ENCODE data around the gene TTLL9. TPM values are rescaled to one million over a fixed set of nuclear protein-coding genes. Genes with fewer than 3 reads are reported as not detected.
"Not testable (repeated sequence)": the region's sequence is repeated elsewhere in the genome, so short reads cannot be mapped to it uniquely, and the experiment has no call there.

Gene TTLL9
- total RNA-seq, 2 experiments from 2014 or later, result not detected

DNA sequence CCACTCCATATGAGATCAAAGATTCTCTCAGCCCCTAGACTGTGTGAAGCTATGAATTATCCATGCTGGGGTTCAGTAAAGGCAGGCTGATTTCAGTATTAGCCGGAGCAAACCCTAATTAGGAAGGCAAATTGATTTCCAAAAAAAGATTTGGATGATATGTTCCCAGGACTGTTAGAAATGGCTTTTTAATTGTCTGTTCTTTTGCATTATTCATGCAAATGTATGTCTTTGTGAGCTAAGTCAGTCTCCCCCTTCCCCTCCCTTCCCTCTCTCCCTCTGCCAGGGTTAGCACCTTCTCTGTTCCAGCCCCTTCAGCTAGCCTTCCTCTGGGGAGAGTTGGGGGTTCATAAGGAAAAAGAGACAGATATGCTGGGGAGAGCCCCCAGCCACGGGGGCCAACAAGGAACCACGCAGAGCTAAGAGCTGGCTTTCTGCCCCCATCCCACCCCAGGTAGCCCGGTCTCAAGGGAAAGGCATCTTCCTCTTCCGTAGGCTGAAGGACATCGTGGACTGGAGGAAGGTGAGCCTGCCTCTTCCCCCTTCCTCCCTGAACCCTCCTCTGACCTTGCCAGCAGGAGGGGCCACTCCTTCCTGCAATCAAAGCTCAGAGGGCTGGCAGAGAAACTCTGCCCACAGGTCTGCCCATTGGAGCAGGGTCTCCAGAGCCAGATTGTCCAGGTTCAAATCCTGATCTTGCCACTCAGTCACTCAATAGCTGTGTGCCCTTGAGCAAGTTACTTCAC is 49.1 kb downstream of the TTLL9 start:
- TF ChIP-seq, protein P1, sequence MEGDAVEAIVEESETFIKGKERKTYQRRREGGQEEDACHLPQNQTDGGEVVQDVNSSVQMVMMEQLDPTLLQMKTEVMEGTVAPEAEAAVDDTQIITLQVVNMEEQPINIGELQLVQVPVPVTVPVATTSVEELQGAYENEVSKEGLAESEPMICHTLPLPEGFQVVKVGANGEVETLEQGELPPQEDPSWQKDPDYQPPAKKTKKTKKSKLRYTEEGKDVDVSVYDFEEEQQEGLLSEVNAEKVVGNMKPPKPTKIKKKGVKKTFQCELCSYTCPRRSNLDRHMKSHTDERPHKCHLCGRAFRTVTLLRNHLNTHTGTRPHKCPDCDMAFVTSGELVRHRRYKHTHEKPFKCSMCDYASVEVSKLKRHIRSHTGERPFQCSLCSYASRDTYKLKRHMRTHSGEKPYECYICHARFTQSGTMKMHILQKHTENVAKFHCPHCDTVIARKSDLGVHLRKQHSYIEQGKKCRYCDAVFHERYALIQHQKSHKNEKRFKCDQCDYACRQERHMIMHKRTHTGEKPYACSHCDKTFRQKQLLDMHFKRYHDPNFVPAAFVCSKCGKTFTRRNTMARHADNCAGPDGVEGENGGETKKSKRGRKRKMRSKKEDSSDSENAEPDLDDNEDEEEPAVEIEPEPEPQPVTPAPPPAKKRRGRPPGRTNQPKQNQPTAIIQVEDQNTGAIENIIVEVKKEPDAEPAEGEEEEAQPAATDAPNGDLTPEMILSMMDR (IDR thresholded peaks at IDR 0.05), result no peak

DNA sequence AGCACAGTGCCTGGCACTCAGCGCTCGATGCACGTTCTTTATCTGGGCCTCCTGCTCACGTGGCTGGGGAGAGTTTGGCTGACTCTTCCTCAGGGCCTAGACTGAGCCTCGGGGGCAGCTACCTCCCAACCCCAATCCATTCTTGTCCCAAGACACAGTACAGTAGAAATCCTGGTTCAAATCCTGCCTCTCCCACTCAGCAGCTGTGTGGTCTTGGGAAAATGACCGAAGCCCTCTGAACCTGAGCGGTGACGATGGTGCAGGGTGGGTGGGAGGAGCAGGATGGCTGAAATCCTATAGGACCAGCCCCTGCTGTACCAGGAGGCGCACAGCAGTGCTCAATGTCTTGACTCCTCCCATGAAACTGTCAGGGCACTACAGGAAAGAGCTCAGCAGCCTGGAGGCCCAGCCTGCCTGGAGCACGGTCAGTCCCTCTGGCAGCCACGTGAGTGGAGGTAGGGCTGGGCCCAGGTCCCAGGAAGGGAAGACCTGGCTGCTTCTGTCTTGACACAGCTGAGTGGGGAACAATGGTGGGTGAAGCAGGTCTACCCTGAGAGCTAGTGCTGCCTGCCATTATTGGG is 49.9 kb downstream of the TTLL9 start:
- POLR2A ChIA-PET, result interaction anchor here (0.9 to 1.0 kb wide), 2 partner anchors 17 to 30 kb away, joined by 3 read pairs; no protein-coding TSS in a partner anchor
- Mint-ChIP-seq H3K27me3 (peaks cover 27% of the 10 kb centered on the region), H3K4me1 (ENCODE audit: low read depth) (peaks cover 13% of the 10 kb centered on the region), H3K4me3 (no peak overlapping the region), H3K36me3 (ENCODE audit: low read depth) (no peaks in the 10 kb centered on the region), H3K27ac (no peak overlapping the region), H3K9me3 (no peaks in the 10 kb centered on the region)
- TF ChIP-seq, protein P1 (IDR thresholded peaks at IDR 0.05), result no peak
- DNase-seq, result no peak
- CTCF ChIA-PET, result interaction anchor here (1.1 kb wide), 1 partner anchor 107 kb away, joined by 3 read pairs; no protein-coding TSS in a partner anchor
- ATAC-seq, result no peak
- intact Hi-C loops (cut with micrococcal nuclease), result no loop called here

More for the DNA sequence above, 49.1 kb downstream of the TTLL9 start:
- DNase-seq, result no peak
- CTCF ChIA-PET, result interaction anchor here (1.0 to 1.3 kb wide), 3 partner anchors 32 to 106 kb away, joined by 3 read pairs; partner anchors contain the start of gene PDRG1
- POLR2A ChIA-PET, result interaction anchor here (0.9 to 1.0 kb wide), 2 partner anchors 18 to 31 kb away, joined by 3 read pairs; no protein-coding TSS in a partner anchor
- no peak for ATAC-seq
- Mint-ChIP-seq H3K4me3 (no peak overlapping the region), H3K27ac (no peak overlapping the region), H3K9me3 (no peaks in the 10 kb centered on the region), H3K36me3 (ENCODE audit: low read depth) (no peaks in the 10 kb centered on the region), H3K4me1 (ENCODE audit: low read depth) (peaks cover 13% of the 10 kb centered on the region), H3K27me3 (peaks cover 24% of the 10 kb centered on the region)
- intact Hi-C loops (cut with micrococcal nuclease), result no loop called here

DNA sequence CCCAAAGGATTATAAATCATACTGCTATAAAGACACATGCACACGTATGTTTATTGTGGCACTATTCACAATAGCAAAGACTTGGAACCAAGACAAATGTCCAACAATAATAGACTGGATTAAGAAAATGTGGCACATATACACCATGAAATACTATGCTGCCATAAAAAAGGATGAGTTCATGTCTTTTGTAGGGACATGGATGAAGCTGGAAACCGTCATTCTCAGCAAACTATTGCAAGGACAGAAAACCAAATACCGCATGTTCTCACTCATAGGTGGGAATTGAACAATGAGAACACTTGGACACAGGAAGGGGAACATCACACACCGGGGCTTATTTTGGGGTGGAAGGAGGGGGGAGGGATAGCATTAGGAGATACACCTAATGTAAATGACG is 51.0 kb downstream of the TTLL9 start:
- peaks cover 13% of the 10 kb centered on the region for H3K4me1 Mint-ChIP-seq (ENCODE audit: low read depth)
- intact Hi-C loops (cut with micrococcal nuclease); H3K4me3 Mint-ChIP-seq; H3K27ac Mint-ChIP-seq; H3K36me3 Mint-ChIP-seq (ENCODE audit: low read depth); POLR2A ChIA-PET; DNase-seq; ATAC-seq; CTCF ChIA-PET; H3K9me3 Mint-ChIP-seq: not testable (repeated sequence)
- peaks cover 32% of the 10 kb centered on the region for H3K27me3 Mint-ChIP-seq

DNA sequence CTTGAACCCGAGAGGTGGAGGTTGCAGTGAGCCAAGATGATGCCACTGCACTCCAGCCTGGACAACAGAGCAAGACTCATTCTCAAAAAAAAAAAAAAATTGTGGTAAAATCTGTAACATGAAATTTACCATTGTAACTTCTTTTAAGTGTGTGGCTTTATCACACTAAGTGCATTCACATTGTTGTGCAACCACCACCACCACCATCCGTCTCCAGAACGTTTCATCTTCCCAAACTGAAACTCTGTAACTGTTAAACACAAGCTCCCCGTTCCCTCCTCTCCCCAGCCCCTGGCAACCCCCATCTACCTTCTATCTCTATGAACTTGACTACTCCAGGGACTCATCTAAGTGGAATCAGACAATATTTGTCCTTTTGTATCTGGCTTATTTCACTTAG is 51.7 kb downstream of the TTLL9 start:
- ChIA-PET POLR2A (no interaction called here), CTCF (no interaction called here)
- TF ChIP-seq, protein P1 (IDR thresholded peaks at IDR 0.05), result no peak
- Mint-ChIP-seq H3K36me3 (ENCODE audit: low read depth) (no peaks in the 10 kb centered on the region), H3K4me1 (ENCODE audit: low read depth) (peaks cover 13% of the 10 kb centered on the region), H3K27ac (no peak overlapping the region), H3K27me3 (peaks cover 32% of the 10 kb centered on the region), H3K9me3 (no peaks in the 10 kb centered on the region), H3K4me3 (no peak overlapping the region)
- DNase-seq (no peak), ATAC-seq (no peak)
- intact Hi-C loops (cut with micrococcal nuclease), result no loop called here

DNA sequence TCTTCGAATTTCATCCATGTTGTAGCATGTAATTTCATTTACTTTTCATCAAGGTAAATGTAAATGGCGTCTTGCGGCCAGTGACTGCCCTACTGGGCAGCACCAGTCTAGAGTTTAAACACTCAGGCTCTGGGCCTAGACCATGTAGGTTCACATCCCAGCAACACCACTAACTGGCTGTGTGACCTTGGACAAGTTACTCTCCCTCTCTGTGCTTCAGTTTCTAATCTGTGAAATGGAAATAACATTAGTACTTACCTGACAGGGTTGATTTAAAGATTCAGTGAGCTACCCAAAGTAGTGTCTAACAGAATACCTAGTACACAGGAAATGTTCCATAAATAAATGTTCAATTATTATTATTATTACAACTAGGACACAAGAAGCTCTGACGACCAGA is 52.2 kb downstream of the TTLL9 start:
- Mint-ChIP-seq H3K27ac (no peak overlapping the region), H3K4me1 (ENCODE audit: low read depth) (peaks cover 13% of the 10 kb centered on the region), H3K27me3 (peaks cover 32% of the 10 kb centered on the region), H3K4me3 (no peak overlapping the region), H3K9me3 (no peaks in the 10 kb centered on the region), H3K36me3 (ENCODE audit: low read depth) (no peaks in the 10 kb centered on the region)
- ChIA-PET POLR2A (interaction anchor here (0.6 kb wide), 1 partner anchor 30 kb away, joined by 4 read pairs; no protein-coding TSS in a partner anchor), CTCF (interaction anchor here (1.1 kb wide), 1 partner anchor 29 kb away, joined by 3 read pairs; the partner anchor contains the start of gene PDRG1)
- DNase-seq (no peak), ATAC-seq (no peak)
- TF ChIP-seq, protein P1 (IDR thresholded peaks at IDR 0.05), result no peak
- intact Hi-C loops (cut with micrococcal nuclease), result no loop called here
